GM23338 (cell line): Measurements from ENCODE around the gene SRP68. TPM values are rescaled to one million over a fixed set of nuclear protein-coding genes. Genes with fewer than 3 reads are reported as not detected.

ENCODE experiments used
- ATAC-seq: fragments of 200-7000 bp; cut with Tn5 transposase; 3 replicates; pipeline ENCODE4 v1.9.1; 2020
- DNase-seq: peaks from one replicate; pipeline ENCODE4 v3.0.0-alpha.2; 2015; ENCODE audit warnings: low spot score
- H2AFZ ChIP-seq: fragments of 200-600 bp; sonication (generic); 2 replicates; pipeline ENCODE4 v1.8.0; 2016; ENCODE audit warnings: antibody characterized with exemption, mild to moderate bottlenecking, moderate library complexity
- H3F3A ChIP-seq: fragments of 200-600 bp; sonication (generic); replicated peaks from 2 replicates; pipeline ENCODE4 v1.8.0; 2017; ENCODE audit warnings: antibody characterized with exemption, mixed run types, low read depth
- H3K27ac ChIP-seq: fragments of 200-600 bp; sonication (generic); 2 replicates; pipeline ENCODE4 v1.6.1; 2016; ENCODE audit warnings: low read depth
- H3K27me3 ChIP-seq: fragments of 200-600 bp; sonication (generic); 2 replicates; pipeline ENCODE4 v1.8.0; 2016; ENCODE audit warnings: mild to moderate bottlenecking, mixed run types, moderate library complexity; ENCODE audit not compliant: insufficient read depth
- H3K36me3 ChIP-seq: fragments of 200-600 bp; sonication (generic); 2 replicates; pipeline ENCODE4 v1.8.0; 2016; ENCODE audit warnings: mild to moderate bottlenecking; ENCODE audit not compliant: insufficient read depth
- H3K4me1 ChIP-seq: fragments of 200-600 bp; sonication (generic); 2 replicates; pipeline ENCODE4 v1.8.0; 2016; ENCODE audit warnings: mild to moderate bottlenecking, moderate library complexity; ENCODE audit not compliant: insufficient read depth
- H3K4me2 ChIP-seq: fragments of 200-600 bp; sonication (generic); 2 replicates; pipeline ENCODE4 v1.7.1; 2017; ENCODE audit warnings: mixed run types
- H3K4me3 ChIP-seq: fragments of 200-600 bp; sonication (generic); 2 replicates; pipeline ENCODE4 v1.6.1; 2016; ENCODE audit warnings: mixed run types
- H3K79me2 ChIP-seq: fragments of 200-600 bp; sonication (generic); replicated peaks from 2 replicates; pipeline ENCODE4 v1.8.0; 2017; ENCODE audit warnings: mild to moderate bottlenecking; ENCODE audit not compliant: insufficient read depth
- H3K9me2 ChIP-seq: fragments of 200-600 bp; sonication (generic); 2 replicates; pipeline ENCODE4 v1.8.0; 2017; ENCODE audit not compliant: insufficient read depth
- H4K20me1 ChIP-seq: fragments of 200-600 bp; sonication (generic); replicated peaks from 2 replicates; pipeline ENCODE4 v1.8.0; 2017; ENCODE audit warnings: mild to moderate bottlenecking; ENCODE audit not compliant: insufficient read depth
- H3K27ac Mint-ChIP-seq: 2 replicates; pipeline ENCODE4 v1.8.0; 2020; ENCODE audit warnings: inconsistent platforms, mild to moderate bottlenecking, moderate library complexity, mixed read lengths
- H3K27me3 Mint-ChIP-seq: 3 replicates; pipeline ENCODE4 v1.8.0; 2022; ENCODE audit warnings: low read depth, mild to moderate bottlenecking, moderate library complexity, mixed read lengths, inconsistent platforms; ENCODE audit not compliant: insufficient read depth, poor library complexity
- H3K36me3 Mint-ChIP-seq: 3 replicates; pipeline ENCODE4 v1.8.0; 2021; ENCODE audit warnings: low read depth, mild to moderate bottlenecking, inconsistent platforms, moderate library complexity, mixed read lengths
- H3K4me1 Mint-ChIP-seq: 3 replicates; pipeline ENCODE4 v1.8.0; 2020; ENCODE audit warnings: mild to moderate bottlenecking, inconsistent platforms, mixed read lengths
- H3K4me3 Mint-ChIP-seq: 3 replicates; pipeline ENCODE4 v1.8.0; 2021; ENCODE audit warnings: moderate library complexity, mild to moderate bottlenecking, inconsistent platforms, mixed read lengths
- H3K9me3 Mint-ChIP-seq: 3 replicates; pipeline ENCODE4 v1.8.0; 2020; ENCODE audit warnings: moderate library complexity, mild to moderate bottlenecking, inconsistent platforms, mixed read lengths
- CREB1 ChIP-seq: fragments of 250-450 bp; sonication (Bioruptor Pico); IDR thresholded peaks from 2 replicates; pipeline ENCODE4 v1.5.0; 2020; ENCODE audit warnings: low read depth, mild to moderate bottlenecking, moderate library complexity
- CTCF ChIP-seq, 2 experiments: fragments of 200-600 bp in 1 of 2; sonication (generic) in 1 of 2; conservative IDR thresholded peaks; 2 replicates each; pipeline versions ENCODE4 v1.5.1 to v1.6.1; 2016 to 2017; ENCODE audit warnings: antibody characterized with exemption in 2 of 2, low read depth in 2 of 2, mild to moderate bottlenecking in 2 of 2, moderate library complexity in 1 of 2
- ETS1 ChIP-seq: IDR thresholded peaks from 2 replicates; pipeline ENCODE4 v1.6.1; 2016; ENCODE audit warnings: antibody characterized with exemption
- EZH2 ChIP-seq: fragments of 200-600 bp; sonication (generic); IDR thresholded peaks from one replicate; pipeline ENCODE4 v1.8.0; 2017; ENCODE audit warnings: antibody characterized with exemption, mild to moderate bottlenecking, low read depth; ENCODE audit not compliant: unreplicated experiment
- EZH2phosphoT487 ChIP-seq: fragments of 200-600 bp; sonication (generic); IDR thresholded peaks from one replicate; pipeline ENCODE4 v1.8.1; 2018; ENCODE audit warnings: antibody characterized with exemption; ENCODE audit not compliant: unreplicated experiment
- JUNB ChIP-seq: IDR thresholded peaks from one replicate; pipeline ENCODE4 v1.6.1; 2016; ENCODE audit warnings: antibody characterized with exemption; ENCODE audit not compliant: unreplicated experiment
- ZNF331 ChIP-seq: fragments of 250-450 bp; sonication (Bioruptor Pico); IDR thresholded peaks from 2 replicates; pipeline ENCODE4 v1.5.0; 2020; ENCODE audit warnings: low read depth, mild to moderate bottlenecking, moderate library complexity
- ZNF462 ChIP-seq: fragments of 250-450 bp; sonication (Bioruptor Pico); IDR thresholded peaks from 2 replicates; pipeline ENCODE4 v1.5.0; 2020; ENCODE audit warnings: mild to moderate bottlenecking, moderate library complexity
- polyA plus RNA-seq: library from polyadenylated mRNA; unstranded; fragments of >200 nt; fragmentation: Nextera tagmentation; extraction: Ambion mirVana; gene quantifications from 2 replicates; pipeline ENCODE4 v1.2.1, GENCODE V29; 2016
- total RNA-seq: library from RNA; depleted of rRNA; stranded (reverse); fragments of >200 nt; shearing (Covaris generic); gene quantifications from 2 replicates; pipeline ENCODE4 v1.2.3, GENCODE V29; 2014

Gene SRP68
- total and polyA plus RNA-seq, 2 experiments from 2014 or later, result 30.7 to 62.8 TPM

DNA sequence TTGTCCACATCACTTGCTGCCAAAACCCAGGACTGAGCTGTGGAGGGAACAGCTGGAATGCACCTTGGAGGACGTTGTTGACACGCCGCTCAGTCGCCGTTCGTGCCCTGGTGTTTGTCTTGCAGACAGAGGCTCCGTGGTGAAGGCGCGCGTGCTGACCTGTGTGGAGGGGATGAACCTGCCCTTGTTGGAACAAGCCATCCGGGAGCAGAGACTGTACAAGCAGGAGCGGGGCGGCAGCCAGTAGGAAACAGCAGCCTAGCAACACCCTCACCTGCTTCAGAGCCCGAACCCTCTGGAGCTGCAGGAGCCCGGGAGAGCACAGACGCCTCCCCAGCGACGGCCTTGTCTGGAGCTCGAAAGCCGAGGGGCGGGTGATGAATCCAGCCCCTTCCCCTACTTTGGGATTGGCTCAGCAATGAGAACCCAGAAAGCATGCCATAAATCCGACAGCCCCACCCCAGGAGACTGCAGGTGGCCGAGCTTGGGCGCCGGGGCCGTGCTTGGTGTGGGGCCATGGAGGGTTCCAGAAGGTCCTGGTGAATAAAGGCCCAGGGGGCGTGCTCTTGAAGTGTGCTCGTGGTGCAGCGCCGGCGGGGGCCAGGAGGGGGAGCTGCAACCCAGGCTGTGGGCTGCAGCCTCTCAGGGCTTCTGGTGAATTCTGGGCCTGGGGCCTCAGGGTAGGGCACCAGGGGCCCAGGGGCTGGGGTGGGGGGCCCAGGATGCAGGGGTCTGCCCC is 72.1 kb downstream of the SRP68 start:
- Histone ChIP-seq H3K79me2 (no peaks in the 10 kb centered on the region), H3K4me1 (no peaks in the 10 kb centered on the region), H3K27me3 (no peaks in the 10 kb centered on the region), H3K4me3 (no peak overlapping the region), H3K4me2 (no peak overlapping the region), H2AFZ (peak overlapping the region; percentile 97), H4K20me1 (no peaks in the 10 kb centered on the region), H3K27ac (no peak overlapping the region), H3F3A (0 out of 2 replicates have a peak, but pooled peaks cover 5% of the 10 kb centered on the region), H3K36me3 (no peaks in the 10 kb centered on the region), H3K9me2 (no peaks in the 10 kb centered on the region)
- ATAC-seq (peak; percentile 93), DNase-seq (peak; percentile 93)
- H3K4me3 Mint-ChIP-seq, result no peak overlapping the region
- peaks cover 11% of the 10 kb centered on the region; the same call in 2 of the 3 replicates for H3K4me1 Mint-ChIP-seq
- H3K27ac Mint-ChIP-seq, result peak overlapping the region; percentile 51; the same call in 1 of the 2 replicates
- H3K9me3 Mint-ChIP-seq, result no peaks in the 10 kb centered on the region; the same call in 2 of the 3 replicates
- TF ChIP-seq CTCF (conservative IDR thresholded peaks at IDR 0.05; ENCODE audit: low read depth in 2 of 2) (peak; percentile 78 to 91), EZH2 (no peak)
- peaks cover 4% of the 10 kb centered on the region for H3K36me3 Mint-ChIP-seq
- H3K27me3 Mint-ChIP-seq, result peaks cover 9% of the 10 kb centered on the region

- 0 out of 2 replicates have a peak, but pooled peaks cover 5% of the 10 kb centered on the region for H3F3A ChIP-seq
- H2AFZ ChIP-seq, result no peak overlapping the region
- peaks cover 10% of the 10 kb centered on the region for H3K27me3 Mint-ChIP-seq
- no peak overlapping the region for H3K4me3 Mint-ChIP-seq
- no peak overlapping the region; the same call in 1 of the 2 replicates for H3K27ac ChIP-seq
- H3K9me3 Mint-ChIP-seq, result no peaks in the 10 kb centered on the region
- no peaks in the 10 kb centered on the region for H4K20me1 ChIP-seq
- no peaks in the 10 kb centered on the region for H3K4me1 ChIP-seq
- no peak for ATAC-seq
- H3K27me3 ChIP-seq, result no peaks in the 10 kb centered on the region
- peaks cover 10% of the 10 kb centered on the region; the same call in 2 of the 3 replicates for H3K4me1 Mint-ChIP-seq
- H3K36me3 Mint-ChIP-seq, result peaks cover 7% of the 10 kb centered on the region
- no peaks in the 10 kb centered on the region for H3K79me2 ChIP-seq
- no peak overlapping the region for H3K4me2 ChIP-seq
- no peak overlapping the region for H3K4me3 ChIP-seq
- no peak for DNase-seq
- no peak overlapping the region for H3K27ac Mint-ChIP-seq
- no peaks in the 10 kb centered on the region for H3K36me3 ChIP-seq
- H3K9me2 ChIP-seq, result no peaks in the 10 kb centered on the region
- no peak for TF ChIP-seq CREB1
- no peak for TF ChIP-seq CTCF (conservative IDR thresholded peaks at IDR 0.05; ENCODE audit: low read depth in 2 of 2)
- no peak for TF ChIP-seq JUNB
- TF ChIP-seq ETS1, result no peak
- TF ChIP-seq ZNF462 (CRISPR knock-in tag), result no peak
- no peak for TF ChIP-seq EZH2phosphoT487
- TF ChIP-seq ZNF331, result no peak
- no peak for TF ChIP-seq EZH2
Observed at GRCh38 chr17:75998327-75998795, 74.0 kb downstream of the SRP68 start.
